ENCODE data around the gene AAMDC.
A peak's percentile ranks its signal among the peaks of the same experiment; 100 is the strongest.
"Not testable (repeated sequence)": the region's sequence is repeated elsewhere in the genome, so short reads cannot be mapped to it uniquely, and the experiment has no call there.

The AAMDC gene

GRCh38 chr11:77879218-77879617, 58.3 kb downstream of the AAMDC start:
- Histone ChIP-seq H3K4me3 (no peak overlapping the region), H3K27ac (peak overlapping the region in 1 of 21 experiments; percentile 42)

DNA sequence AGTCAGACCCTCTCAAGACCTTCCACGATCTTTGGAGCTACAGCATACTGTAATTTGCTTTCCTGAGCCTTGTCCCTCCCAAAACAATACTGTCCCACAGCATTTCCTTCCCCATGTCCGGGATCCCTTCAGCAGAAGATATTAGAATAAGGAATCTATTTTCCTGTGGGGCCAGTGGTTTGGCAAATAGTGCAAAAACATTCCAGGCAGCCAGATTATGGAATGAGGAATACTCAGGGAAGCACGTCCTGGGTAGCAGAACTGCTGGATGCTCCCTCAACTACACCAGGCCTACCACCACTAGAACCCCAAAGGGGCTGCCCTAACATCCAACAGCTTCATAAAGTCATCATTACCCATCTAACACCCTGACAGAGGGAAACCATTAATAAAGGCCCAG, 61.5 kb downstream of the AAMDC start:
- no peak overlapping the region for H3K27ac ChIP-seq
- H3K4me3 ChIP-seq = no peak overlapping the region

- no peak overlapping the region for H3K4me3 ChIP-seq
- peak overlapping the region in 1 of 21 experiments; percentile 29 for H3K27ac ChIP-seq
Measured at GRCh38 chr11:77883775-77884174, 62.8 kb downstream of the AAMDC start.

DNA sequence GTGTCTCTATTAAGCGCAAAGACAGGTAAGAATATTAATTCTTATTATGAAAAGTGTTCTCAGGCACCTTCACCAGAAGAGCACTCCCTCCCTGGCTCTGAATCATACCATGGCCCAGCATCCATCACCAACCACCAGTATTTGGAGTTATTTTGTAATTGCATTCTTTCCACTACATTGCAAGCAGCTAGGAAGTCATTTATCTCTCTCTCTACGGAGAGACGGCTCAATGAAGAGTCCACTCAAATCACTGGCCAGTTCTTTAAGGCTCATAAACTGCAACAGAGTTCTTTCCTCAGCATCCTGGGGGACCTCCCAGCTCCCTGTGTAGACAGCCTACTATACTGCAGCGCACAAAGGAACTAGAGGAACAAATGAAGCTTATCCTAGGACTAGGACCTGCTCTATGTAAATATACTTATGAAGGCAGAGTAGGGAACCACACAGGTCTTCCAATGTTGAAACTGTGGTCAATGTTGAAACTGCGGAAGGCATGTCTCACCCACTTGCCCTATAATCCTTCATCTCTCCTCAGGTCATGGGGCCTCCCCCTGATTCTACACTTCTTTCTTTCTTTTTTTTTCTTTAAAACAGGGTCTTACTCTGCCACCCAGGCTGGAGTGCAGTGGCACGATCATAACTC, 63.4 kb downstream of the AAMDC start:
- no peak overlapping the region for H3K4me3 ChIP-seq
- H3K27ac ChIP-seq = peak overlapping the region in 1 of 21 experiments; percentile 29

GRCh38 chr11:77884829-77885190, 63.9 kb downstream of the AAMDC start:
- Histone ChIP-seq H3K27ac (no peak overlapping the region), H3K4me3 (no peak overlapping the region)

GRCh38 chr11:77886401-77886800, 65.5 kb downstream of the AAMDC start:
- Histone ChIP-seq H3K27ac (no peak overlapping the region), H3K4me3 (no peak overlapping the region)

DNA sequence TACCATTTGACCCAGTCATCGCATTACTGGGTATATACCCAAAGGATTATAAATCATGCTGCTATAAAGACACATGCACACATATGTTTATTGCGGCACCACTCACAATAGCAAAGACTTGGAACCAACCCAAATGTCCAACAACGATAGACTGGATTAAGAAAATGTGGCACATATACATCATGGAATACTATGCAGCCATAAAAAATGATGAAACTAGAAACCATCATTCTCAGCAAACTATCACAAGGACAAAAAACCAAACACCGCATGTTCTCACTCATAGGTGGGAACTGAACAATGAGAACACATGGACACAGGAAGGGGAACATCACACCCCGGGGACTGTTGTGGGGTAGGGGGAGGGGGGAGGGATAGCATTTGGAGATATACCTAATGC, 68.1 kb downstream of the AAMDC start:
- H3K4me3 ChIP-seq, H3K27ac ChIP-seq: not testable (repeated sequence)

- H3K27ac ChIP-seq, H3K4me3 ChIP-seq: not testable (repeated sequence)
Measured at GRCh38 chr11:77890100-77890614, 69.2 kb downstream of the AAMDC start.

DNA sequence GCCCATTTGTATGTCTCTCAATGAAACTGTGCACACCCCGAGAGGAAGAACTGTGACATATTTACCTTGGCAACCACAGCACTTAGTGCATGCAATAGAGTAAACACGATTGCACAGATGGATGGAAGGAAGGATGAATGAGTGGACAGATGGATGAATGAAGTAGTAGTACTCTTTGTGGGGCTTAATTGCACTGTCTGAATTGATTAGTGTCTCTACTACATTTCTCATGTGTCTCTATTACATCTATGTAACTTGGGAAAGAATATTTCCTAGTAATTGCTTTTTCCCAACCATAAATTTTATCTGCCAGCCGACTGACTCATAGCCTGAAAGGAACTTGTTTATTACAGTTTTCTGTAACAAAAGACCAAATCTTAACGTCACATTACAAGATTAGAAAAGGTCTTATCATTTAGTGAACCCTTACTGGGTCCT, 69.7 kb downstream of the AAMDC start:
- not testable (repeated sequence) for H3K27ac ChIP-seq

DNA sequence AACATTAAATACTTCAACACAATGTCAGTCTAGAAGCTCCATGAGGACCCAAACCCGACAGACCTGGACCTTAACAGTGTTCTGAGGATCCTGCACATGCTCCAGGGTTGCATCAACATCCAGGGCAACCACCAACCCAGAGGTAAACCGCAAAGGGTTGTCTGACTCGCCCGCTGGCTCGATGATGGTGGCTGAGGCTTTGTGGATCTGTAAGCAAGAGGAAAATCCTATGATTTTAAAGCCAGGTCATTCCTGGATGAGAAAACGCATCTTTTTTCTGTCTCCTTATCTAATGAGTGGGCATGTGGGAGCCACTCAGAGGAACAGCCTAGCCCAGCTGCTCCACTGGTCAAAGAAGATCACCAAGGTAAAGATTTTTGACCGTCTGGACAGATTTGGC, 70.3 kb downstream of the AAMDC start:
- not testable (repeated sequence) for H3K4me3 ChIP-seq, H3K27ac ChIP-seq

More for the DNA sequence above, 69.7 kb downstream of the AAMDC start:
- not testable (repeated sequence) for H3K4me3 ChIP-seq

DNA sequence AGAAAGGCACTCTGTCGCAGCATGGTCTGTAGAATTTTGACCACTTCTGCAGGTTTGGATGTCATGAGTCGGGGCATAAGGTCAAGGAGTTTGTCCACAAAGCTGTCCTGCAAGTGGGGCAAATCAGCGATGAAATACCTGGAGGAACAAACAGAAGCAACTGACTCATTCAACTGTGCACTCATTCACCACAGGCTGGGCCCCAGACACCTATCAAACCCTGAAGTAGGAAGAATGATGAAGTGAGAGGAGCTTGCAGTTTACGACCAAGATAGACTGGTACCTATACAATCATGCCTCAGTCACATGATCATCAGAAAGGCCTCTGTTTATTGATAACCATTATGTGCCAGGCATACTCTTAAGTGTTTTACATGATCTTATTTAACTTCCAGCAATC, 70.8 kb downstream of the AAMDC start:
- not testable (repeated sequence) for H3K4me3 ChIP-seq, H3K27ac ChIP-seq

- H3K27ac ChIP-seq, H3K4me3 ChIP-seq: not testable (repeated sequence)
Measured at GRCh38 chr11:77894949-77895348, 74.0 kb downstream of the AAMDC start.

- Histone ChIP-seq H3K27ac (no peak overlapping the region), H3K4me3 (no peak overlapping the region)
Measured at GRCh38 chr11:77908835-77909234, 87.9 kb downstream of the AAMDC start.

- Histone ChIP-seq H3K4me3 (no peak overlapping the region), H3K27ac (no peak overlapping the region)
Measured at GRCh38 chr11:77909277-77909676, 88.3 kb downstream of the AAMDC start.

- not testable (repeated sequence) for H3K4me3 ChIP-seq, H3K27ac ChIP-seq
Measured at GRCh38 chr11:77910828-77911227, 89.9 kb downstream of the AAMDC start.

DNA sequence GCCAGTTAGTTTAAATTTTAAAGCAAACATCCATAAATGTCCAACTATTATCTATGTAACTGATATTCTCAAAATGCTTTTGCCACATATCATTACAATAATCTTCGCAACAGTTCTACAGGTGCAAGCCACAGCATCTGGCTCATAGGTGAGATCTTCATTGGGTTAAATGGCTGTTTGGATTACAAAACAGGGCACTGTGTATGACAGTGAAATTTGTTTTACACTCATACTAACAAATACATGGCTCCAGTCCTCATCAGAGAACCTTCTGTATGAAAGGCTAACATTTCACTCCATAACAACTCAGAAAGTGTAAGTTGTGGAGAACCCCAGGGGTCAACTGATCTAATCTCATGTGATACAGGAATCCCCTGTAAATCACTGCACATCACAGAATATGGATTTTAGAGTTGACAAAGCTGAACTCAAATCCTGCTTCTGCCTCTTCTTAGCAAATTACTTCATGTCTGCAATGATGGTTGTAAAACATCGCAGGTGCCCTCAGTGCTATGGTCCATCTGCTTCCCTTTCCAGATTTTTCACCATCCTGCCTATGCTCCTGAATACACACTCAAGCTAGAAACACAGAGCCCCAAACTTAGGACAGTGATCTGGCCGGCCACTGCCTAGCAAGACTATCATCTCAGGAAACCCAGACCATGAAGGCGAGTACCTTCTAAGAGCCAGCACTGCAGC, 92.8 kb downstream of the AAMDC start:
- H3K4me3 ChIP-seq, H3K27ac ChIP-seq: not testable (repeated sequence)

DNA sequence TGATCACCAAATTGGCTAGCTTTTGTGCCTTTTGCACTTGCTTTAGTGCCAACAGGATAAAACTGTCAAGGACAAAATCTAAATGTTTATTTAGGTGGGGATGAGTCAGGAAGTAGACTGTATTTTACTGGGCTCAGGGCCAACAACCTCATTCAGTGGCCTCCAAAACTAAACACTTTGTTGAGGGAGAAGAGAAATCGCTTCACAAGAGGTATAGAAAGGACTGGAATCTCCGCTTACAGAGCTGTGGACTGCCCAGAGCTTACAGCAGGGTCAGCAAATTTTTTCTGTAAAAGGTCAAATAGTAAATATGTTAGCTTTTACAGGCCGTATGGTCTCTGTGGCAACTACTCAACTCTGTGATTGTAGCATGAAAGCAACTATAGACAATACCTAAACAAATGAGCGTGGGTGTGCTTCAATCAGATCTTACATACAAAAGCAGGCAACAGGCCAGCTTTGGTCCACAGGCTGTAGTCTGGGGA, 93.4 kb downstream of the AAMDC start:
- H3K4me3 ChIP-seq, H3K27ac ChIP-seq: not testable (repeated sequence)

GRCh38 chr11:77917713-77918112, 96.8 kb downstream of the AAMDC start:
- not testable (repeated sequence) for H3K4me3 ChIP-seq

More at GRCh38 chr11:77917713-77918112, 96.8 kb downstream of the AAMDC start:
- H3K27ac ChIP-seq = not testable (repeated sequence)

Data from skin epidermis (tissue), 12 donors.